A673 (cell line): ENCODE results near the gene HS1BP3.

ENCODE experiments used
- EZH2 ChIP-seq: fragments of 200-600 bp; sonication (generic); IDR thresholded peaks from 2 replicates; pipeline ENCODE4 v1.6.1; 2017; ENCODE audit warnings: borderline replicate concordance, low read depth, mild to moderate bottlenecking, mixed read lengths, antibody characterized with exemption, low read length; ENCODE audit not compliant: poor library complexity, severe bottlenecking
- TF ChIP-seq, protein P1 (sequence below): fragments of 300-800, 200-600 bp; sonication (generic); conservative IDR thresholded peaks from 2 replicates; pipeline ENCODE4 v1.5.1; 2017; ENCODE audit warnings: low read depth, mild to moderate bottlenecking, antibody characterized with exemption, low read length, moderate library complexity, mixed read lengths

- TF ChIP-seq, protein P1, sequence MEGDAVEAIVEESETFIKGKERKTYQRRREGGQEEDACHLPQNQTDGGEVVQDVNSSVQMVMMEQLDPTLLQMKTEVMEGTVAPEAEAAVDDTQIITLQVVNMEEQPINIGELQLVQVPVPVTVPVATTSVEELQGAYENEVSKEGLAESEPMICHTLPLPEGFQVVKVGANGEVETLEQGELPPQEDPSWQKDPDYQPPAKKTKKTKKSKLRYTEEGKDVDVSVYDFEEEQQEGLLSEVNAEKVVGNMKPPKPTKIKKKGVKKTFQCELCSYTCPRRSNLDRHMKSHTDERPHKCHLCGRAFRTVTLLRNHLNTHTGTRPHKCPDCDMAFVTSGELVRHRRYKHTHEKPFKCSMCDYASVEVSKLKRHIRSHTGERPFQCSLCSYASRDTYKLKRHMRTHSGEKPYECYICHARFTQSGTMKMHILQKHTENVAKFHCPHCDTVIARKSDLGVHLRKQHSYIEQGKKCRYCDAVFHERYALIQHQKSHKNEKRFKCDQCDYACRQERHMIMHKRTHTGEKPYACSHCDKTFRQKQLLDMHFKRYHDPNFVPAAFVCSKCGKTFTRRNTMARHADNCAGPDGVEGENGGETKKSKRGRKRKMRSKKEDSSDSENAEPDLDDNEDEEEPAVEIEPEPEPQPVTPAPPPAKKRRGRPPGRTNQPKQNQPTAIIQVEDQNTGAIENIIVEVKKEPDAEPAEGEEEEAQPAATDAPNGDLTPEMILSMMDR, result no peak
- TF ChIP-seq EZH2, result no peak
Observed at GRCh38 chr2:20698916-20699613, 48.2 kb upstream of the HS1BP3 start.
